NAMALWA (cell line): ENCODE measurements around the gene UMPS.
"Not testable (repeated sequence)": the region's sequence is repeated elsewhere in the genome, so short reads cannot be mapped to it uniquely, and the experiment has no call there.

ENCODE experiments used
- DNase-seq: peaks from one replicate; pipeline ENCODE4 v3.0.0-alpha.2; 2015; ENCODE audit warnings: low spot score

UMPS gene

GRCh38 chr3:124780356-124780755 lies 50.1 kb downstream of the UMPS start:
- no peak for DNase-seq

DNA sequence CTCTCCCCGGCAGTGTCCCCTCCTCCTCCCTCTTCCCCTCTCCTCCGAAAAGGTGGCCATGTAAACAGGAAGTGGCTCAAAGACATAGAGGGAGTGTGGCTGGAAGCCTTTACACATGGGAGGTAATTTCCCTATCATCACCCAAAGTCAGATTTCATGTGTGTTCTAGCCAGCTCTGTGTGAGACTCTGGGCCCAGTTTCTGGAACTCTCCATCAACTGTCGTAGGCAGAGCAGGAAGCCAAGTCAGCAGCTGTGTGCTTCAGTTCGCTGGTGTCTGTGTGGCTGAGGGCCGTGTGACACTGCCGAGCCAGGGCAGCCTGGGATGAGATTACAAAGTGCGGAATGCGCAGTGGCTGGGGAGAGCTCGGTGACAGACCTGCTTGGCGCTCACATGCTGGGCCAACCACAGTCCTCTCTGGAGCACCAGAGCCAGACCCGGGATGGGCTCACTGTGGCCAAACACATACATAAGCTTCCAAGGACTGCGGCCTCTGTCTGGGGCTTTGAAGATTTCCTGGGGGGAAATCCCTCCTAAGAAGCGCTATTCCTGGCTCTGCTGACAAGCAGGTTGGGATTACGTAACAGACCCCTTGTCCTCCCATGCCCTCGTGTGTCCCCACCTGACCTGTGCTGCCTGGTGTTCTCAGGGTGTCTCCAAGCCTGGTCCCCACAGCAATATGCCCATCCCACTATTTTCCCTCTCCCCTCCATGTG lies 50.7 kb downstream of the UMPS start:
- DNase-seq = no peak

GRCh38 chr3:124781476-124782376 lies 51.5 kb downstream of the UMPS start:
- DNase-seq = no peak

DNA sequence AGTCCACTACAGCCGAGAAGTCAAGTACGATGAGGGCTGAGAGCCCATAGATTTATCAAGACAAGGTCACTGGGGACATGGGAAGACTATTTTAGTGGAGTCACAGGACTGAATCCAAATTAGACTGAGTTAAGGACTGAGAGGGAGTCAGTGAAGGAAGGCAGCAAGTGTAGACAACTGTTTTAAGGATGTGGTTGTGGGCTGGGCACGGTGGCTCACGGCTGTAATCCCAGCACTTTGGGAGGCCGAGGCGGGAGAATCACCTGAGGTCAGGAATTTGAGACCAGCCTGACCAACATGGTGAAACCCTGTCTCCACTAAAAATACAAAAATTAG lies 52.1 kb downstream of the UMPS start:
- DNase-seq = not testable (repeated sequence)

DNA sequence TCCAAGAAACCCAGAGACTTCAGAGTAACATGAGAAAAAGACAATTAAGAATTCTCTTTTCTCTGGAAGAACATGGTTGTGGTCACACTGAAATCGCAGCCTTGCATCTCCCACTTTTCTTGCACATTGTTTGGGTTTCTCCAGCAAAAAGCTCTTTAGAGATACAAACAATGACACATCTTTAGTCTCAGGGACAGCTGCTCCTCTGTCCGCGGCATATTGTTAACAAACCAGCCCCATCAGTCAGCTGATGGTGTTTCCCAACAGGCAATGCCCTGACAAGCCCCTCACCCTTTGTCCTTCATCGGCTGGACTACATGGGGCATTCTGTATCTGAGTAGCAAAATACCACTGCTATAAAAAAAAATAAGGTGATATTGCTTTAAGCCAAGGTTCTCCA lies 53.4 kb downstream of the UMPS start:
- no peak for DNase-seq

DNA sequence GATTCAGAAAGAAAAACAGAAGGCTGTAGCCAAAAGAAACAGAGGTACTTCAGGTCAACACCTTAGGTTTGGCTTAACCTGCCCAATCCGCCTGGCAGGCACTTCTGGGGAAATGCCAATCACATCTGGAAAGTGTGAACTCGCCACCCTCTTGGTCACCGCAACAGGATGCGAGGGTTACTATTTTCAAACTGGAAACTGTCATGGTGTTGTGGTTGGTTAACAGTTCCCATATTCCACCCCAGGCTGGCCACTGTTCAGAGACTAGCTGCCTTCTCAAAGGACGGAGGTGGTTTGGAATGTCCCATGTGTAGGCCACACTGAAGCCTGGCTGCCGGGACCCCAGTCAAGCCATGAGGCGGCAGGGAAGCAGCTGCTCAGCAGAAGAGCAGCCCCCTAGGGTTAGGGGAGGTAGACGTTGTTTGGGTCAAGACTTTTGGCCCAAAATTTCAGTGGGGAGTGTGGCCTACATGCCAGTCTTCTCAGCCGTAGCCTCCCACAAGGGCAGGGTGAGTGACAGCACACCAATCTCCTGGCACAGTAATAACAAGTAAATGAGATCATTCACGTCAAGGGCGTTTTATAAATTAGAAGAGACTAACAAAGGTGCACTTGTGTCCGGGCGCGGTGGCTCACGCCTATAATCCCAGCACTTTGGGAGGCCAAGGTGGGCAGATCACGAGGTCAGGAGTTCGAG lies 54.6 kb downstream of the UMPS start:
- no peak for DNase-seq

DNA sequence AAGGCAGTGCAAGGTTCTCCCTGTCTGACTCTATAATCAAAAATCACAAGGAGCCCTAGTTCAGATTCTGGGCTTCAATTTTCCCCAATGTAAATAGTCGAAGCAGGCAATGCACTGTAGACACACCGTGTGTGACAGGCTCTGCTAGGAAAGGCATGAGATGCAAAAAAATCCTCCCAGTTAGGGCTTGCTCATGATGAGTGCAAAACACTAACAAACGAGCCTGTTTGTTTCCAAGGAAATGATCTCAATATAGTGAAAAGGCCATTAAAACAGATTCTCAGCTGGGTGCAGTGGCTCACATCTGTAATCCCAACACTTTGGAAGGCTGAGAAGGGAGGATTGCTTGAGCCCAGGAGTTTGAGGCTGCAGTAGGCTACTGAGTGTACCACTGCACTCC lies 55.7 kb downstream of the UMPS start:
- DNase-seq = no peak

GRCh38 chr3:124786511-124787241 lies 56.4 kb downstream of the UMPS start:
- no peak for DNase-seq

- no peak for DNase-seq
These were observed 57.4 kb downstream of the UMPS start for GRCh38 chr3:124787476-124788195.

DNA sequence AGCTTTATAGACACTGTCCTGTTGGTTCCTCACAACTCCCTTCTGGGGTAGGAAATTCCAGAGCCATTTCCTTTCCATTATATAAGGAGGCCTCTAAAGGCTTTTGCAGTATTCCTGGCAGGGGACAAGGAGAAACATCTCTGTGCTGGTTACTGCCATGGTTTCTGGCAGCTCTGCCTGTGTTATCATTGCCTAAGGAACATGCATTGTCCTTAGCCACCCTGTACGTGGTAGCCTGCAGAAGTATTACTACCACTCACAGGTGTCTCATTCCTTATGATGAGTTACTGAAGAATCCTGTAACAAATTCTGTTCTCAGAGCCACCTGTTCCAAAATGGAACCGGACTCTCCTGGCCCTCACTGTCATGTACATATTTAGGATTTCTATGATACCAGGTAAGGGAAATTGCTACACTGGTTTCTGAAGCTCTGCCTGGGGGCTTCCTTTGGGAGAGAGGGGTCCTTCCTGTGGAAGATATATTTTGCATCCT lies 58.0 kb downstream of the UMPS start:
- no peak for DNase-seq

GRCh38 chr3:124789103-124789502 lies 58.9 kb downstream of the UMPS start:
- peak; percentile 5 for DNase-seq

DNA sequence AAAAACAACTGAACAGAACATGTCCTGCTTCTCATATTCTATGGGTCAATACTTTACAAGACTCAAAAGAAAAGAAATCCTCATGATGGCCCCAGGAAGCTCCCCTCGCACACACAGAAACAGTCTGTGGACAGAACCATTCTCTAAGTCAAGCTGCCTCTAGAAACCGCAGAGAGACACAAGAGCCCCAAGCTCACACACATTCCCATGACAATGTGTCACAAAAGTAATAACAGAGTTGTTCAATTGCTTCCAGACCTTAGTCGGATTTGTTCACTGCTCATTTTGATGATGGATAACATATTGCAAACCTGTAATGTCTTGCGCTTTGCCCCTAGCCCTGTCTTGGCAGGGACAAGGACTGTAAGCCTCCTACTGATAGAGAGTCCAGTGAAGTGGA lies 60.9 kb downstream of the UMPS start:
- DNase-seq = no peak

- DNase-seq = no peak
These were observed 61.4 kb downstream of the UMPS start for GRCh38 chr3:124791639-124792151.

- no peak for DNase-seq
These were observed 62.2 kb downstream of the UMPS start for GRCh38 chr3:124792341-124793040.

- DNase-seq = no peak
These were observed 62.9 kb downstream of the UMPS start for GRCh38 chr3:124793054-124793739.

DNA sequence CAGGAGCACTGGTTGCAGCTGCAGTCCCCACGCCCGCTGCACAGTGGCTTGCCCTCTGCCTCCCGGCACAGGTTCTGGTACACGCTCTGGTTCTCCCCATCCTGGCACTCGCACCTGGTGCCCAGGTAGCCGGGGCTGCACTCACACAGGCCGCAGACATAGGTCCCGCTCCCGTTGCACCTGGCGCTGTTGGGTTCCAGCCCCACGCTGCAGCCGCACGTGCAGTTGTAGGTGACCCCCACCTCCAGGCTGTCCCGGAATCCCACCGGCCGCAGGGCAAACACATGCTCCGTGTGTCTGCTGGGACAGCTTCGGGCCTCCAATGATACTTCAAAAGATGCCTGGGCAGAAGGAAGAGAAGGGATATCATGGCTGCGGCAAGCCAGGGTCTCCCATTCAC lies 66.2 kb downstream of the UMPS start:
- no peak for DNase-seq

DNA sequence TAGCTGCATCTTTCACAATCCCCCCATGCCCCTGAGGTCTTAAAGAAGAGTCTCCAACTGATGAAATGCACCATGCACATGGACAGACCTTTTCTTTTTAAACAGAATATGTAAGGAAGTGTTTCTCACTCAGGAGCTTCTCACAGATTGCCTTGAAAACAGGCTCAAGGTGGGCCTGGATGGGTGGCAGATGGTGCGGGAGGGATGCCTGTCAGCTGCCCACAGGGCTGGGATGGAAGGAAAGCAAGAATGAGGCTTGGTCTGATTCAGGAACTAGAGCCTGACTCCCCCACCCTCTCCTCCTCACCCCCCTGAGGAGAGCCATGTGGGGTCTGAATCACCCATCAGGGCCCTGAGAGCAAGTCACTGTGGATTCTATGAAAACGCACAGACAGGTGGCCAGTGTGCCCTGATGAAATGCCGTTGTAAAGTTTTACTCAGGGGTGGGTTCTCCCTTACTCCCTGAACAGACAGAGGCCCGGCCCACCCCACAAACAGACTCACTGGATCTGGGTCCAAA lies 67.2 kb downstream of the UMPS start:
- no peak for DNase-seq
